GM19238 (cell line): ENCODE results near the gene TIMM17B.

Experiments used
- DNase-seq: peaks from one replicate; pipeline ENCODE4 v3.0.0; 2011; ENCODE audit warnings: low spot score; ENCODE audit not compliant: insufficient read length

TIMM17B gene

GRCh38 chrX:48918643-48919340 is 21.2 kb upstream of the TIMM17B start, which contains the start of gene PIM2:
Gene PIM2 (minus strand): TSS chrX:48919024. CDS start chrX:48918834, 190 bp downstream.
- DNase-seq = peak; percentile 72

- no peak for DNase-seq
These were observed 20.7 kb upstream of the TIMM17B start for GRCh38 chrX:48918301-48918642.

- peak; percentile 58 for DNase-seq
These were observed 19.8 kb upstream of the TIMM17B start for GRCh38 chrX:48917139-48918001.

GRCh38 chrX:48914593-48915493 is 17.3 kb upstream of the TIMM17B start:
- DNase-seq = no peak

- DNase-seq = no peak
These were observed 16.2 kb upstream of the TIMM17B start for GRCh38 chrX:48913605-48914366.

GRCh38 chrX:48911412-48912182 is 14.0 kb upstream of the TIMM17B start, which contains the start of gene SLC35A2:
Gene SLC35A2 (minus strand): TSS chrX:48911646. CDS start chrX:48911636, 10 bp downstream.
- peak; percentile 65 for DNase-seq

- no peak for DNase-seq
These were observed 13.4 kb upstream of the TIMM17B start for GRCh38 chrX:48910926-48911411.

- no peak for DNase-seq
These were observed 12.2 kb upstream of the TIMM17B start for GRCh38 chrX:48909703-48910294.

GRCh38 chrX:48908600-48908999 is 11.0 kb upstream of the TIMM17B start:
- DNase-seq = no peak

GRCh38 chrX:48905090-48905790 is 7.7 kb upstream of the TIMM17B start:
- no peak for DNase-seq

- no peak for DNase-seq
These were observed 7.1 kb upstream of the TIMM17B start for GRCh38 chrX:48904626-48905025.

- no peak for DNase-seq
These were observed 6.6 kb upstream of the TIMM17B start for GRCh38 chrX:48904180-48904579.

GRCh38 chrX:48903290-48903689 is 5.7 kb upstream of the TIMM17B start:
- DNase-seq = no peak

GRCh38 chrX:48902776-48903175 is 5.2 kb upstream of the TIMM17B start:
- DNase-seq = no peak

GRCh38 chrX:48902135-48902534 is 4.6 kb upstream of the TIMM17B start:
- no peak for DNase-seq

GRCh38 chrX:48901069-48901468 is 3.5 kb upstream of the TIMM17B start:
- no peak for DNase-seq

GRCh38 chrX:48899078-48899410 is 1.5 kb upstream of the TIMM17B start:
- no peak for DNase-seq

- no peak for DNase-seq
These were observed 377 bp downstream of the TIMM17B start for GRCh38 chrX:48897157-48897624.

- no peak for DNase-seq
These were observed 957 bp downstream of the TIMM17B start for GRCh38 chrX:48896611-48897011.
